Activated T-cell treated with anti-CD3 and anti-CD28 coated beads for 1 hour (primary cell): ENCODE data around the gene BTBD2.
"Not testable (repeated sequence)": the region's sequence is repeated elsewhere in the genome, so short reads cannot be mapped to it uniquely, and the experiment has no call there.

Experiments
- DNase-seq: peaks from one replicate; pipeline ENCODE4 v3.0.0-alpha.2; 2020; ENCODE audit warnings: low read depth

BTBD2 gene

DNA sequence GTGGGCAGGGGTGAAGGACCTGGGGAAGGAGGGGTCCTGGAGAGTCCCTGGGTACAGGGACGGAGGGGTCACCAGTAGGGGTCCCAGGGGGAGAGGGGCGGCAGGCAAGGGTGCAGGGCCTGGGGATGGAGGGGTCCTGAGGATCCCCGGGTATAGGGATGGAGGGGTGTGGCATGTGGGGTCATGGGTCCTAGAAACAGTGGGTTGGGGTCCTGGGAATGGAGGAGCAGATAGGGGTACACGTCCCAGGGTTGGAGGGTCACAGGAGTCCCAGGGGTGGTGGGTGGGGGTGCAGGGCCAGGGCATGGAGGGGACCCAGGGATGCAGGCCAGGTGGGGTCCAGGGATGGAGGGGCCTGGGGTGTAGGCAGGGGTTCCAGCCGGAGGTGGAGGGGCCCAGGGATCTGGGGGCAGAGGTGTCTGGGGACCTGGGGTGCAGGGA lies 1.4 kb downstream of the BTBD2 start:
- DNase-seq = no peak

DNA sequence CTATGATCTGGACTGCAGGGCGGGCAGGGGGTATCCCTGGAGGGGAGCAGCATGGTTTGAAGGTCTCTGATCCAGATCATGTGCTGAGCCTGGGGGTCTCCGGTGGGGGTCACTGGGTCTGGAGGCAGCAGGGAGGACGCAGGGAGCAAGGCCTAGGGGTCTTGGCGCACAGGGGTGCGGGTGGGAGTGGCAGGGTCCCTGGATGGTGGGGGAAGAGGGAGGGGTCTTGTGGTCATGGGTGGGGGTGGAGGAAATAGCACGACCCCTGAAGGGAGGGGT lies 1.9 kb downstream of the BTBD2 start:
- no peak for DNase-seq

DNA sequence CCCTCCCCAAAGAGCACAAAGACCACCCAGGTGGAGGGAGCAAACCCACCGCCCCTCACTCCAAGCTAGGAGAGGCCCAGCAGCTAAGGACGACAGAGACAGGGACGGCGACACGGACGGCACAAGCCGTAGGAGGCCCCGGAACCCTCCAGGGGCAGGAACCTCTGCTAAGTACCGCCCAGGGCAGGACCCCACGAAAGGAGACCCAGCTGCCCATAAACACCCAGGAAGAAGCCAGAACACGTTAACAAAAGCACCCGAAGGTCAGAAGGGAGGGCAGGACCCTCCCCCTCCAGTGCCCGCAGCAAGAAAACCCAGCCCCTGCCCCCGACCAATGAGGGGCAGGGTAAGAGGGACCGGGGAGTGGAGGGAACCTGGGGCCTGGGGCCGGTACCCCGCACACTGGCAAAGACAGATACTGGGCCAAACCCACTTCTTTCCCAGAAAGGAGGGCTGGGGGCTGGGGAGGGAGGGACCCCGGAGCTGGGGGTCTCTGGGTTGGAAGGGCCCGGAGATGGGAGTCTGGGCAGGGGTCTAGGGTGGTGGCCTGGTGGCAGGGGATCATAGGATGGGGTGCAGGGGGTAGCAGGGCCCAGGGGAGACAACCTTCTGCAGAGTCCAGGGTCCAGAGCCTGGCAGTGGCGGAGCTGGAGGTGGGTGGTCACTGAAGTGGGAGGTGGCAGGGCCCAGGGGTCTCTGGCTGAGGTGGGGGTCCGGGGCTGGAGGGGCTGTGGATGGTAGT lies 2.4 kb downstream of the BTBD2 start:
- no peak for DNase-seq

DNA sequence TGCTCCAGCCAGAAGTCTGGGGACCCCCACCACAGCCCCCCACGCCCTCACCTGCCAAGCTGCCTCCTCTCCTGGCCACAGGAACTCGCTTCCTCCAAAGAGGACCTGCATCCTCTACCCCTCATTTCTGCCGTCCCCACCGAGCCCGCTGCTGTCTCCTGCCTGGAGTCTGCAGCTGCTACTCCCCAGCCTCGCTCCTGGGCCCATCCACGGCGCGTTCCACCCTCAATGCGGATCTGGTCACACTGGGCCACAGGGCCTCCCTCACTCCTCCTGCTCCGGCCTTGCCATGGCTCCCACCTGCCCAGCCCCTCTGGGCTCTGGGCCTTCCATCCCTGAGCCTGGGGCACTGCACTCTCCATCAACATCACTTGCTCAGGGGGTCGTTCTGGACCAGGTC lies 4.3 kb downstream of the BTBD2 start:
- no peak for DNase-seq

- DNase-seq = no peak
Observed at GRCh38 chr19:2010135-2010668, 5.3 kb downstream of the BTBD2 start.

DNA sequence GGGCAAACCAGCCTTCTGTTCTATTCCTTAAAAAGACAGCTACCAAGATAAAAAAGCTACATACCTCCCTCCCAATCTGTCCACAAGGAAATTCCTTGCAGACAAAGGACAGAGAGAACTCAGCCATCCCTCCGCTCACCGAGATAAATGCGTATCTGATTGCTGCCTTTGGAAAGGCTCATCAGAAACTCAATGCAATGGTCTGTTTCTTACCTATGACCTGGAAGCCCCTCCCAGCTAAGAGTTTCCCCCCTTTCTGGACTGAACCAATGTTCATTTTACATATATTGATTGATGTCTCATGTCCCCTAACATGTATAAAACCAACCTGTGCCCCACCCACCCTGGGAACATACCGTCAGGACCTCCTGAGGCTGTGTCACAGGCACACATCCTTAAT lies 11.6 kb downstream of the BTBD2 start:
- DNase-seq = no peak

GRCh38 chr19:1999856-2000515 lies 15.5 kb downstream of the BTBD2 start:
- DNase-seq = no peak

- no peak for DNase-seq
Observed at GRCh38 chr19:1998712-1999708, 16.5 kb downstream of the BTBD2 start.

DNA sequence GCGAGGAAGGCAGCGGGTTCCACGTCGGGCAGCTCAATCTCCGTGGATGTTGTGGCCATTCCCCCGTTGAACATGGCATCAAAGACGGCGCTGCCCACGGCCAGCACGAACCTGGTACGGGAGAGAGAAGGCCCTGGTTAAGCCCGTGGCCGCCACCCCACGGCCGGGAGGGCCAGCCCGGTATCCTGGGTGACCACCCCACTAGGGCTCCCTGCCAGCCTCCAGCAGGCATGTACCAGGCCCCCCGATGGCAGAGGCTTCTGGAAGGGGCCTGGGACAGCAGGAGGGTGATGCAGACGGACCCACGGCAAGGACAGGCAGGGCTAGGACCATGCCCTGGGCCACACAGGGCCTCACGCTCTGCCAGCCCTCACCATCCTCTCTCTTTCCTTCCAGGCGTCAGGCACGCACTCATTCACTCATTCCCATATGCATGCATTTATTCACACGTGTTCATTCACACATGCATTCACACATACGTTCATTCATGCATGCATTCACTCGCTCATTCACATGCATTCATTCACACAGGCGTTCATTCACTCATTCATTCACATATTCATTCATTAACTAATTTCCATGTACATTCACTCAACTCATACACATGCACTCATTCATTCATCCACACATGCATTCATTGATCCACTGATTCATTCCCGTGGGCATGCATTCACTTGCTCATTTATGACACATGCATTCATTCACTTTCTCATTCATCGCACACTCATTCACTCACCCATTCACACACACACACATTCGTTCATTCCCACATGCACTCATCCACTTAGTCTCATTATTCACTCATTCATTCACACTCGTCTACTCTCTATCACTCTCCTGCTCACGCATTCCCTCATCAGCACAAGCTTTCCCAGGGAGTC lies 17.9 kb downstream of the BTBD2 start:
- DNase-seq = no peak

GRCh38 chr19:1992759-1993260 lies 22.7 kb downstream of the BTBD2 start:
- no peak for DNase-seq

DNA sequence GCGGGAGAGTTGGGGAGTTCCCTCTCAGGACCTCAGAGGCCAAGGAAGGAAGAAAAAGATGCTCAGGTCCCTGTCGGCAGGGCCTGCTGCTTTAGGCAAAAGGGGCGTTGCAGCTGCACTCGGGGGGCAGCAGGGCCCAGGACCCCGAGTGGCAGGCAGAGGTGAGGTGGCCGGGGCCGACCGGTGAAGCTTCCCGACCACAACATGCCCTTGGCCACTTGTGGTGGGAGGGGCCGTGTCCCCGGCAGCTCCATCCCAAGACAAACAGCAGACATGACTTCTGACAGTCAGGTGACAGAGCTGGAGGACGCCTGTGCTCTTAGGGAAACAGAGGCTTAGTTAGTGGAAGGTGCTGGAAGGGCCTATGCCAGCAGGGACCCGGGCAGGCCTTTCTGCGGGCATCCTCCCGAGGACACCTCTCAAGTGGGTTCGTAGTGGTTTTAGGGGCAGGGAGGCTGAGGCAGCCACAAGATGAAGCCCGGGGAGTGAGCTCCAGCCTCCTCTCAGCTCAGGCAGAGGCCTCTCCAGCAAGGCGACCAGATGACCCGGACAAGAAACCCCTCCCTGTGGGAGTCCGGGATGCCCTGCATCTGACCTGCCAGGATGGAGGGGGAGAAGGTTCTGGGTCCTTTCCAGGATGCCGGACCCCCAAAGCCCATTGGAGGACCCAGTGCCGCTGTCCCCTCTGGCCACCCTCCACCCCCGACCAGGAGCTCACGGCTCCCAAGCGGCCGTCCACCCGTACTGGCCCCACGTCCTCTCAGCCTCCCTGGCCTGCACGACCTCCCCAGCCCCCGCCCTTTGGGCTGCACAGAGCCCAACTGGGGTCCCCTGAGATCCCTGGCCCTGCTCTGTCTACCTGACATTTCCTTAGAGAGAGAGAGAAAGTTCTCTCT lies 24.2 kb downstream of the BTBD2 start:
- no peak for DNase-seq

GRCh38 chr19:1990230-1991017 lies 25.1 kb downstream of the BTBD2 start:
- DNase-seq = no peak

GRCh38 chr19:1989513-1990229 lies 25.8 kb downstream of the BTBD2 start:
- no peak for DNase-seq

DNA sequence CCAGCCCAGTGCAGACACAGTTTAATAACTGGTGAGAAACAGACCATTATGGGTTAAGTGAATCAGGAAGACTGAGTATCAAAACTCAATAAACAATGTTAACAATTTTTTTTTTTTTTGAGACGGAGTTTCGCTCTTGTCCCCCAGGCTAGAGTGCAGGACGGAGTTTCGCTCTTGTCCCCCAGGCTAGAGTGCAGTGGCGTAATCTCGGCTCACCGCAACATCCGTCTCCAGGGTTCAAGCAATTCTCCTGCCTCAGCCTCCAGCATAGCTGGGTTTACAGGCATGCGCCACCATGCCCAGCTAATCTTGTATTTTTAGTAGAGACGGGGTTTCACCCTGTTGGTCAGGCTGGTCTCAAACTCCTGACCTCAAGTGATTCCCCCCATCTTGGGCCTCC lies 27.1 kb downstream of the BTBD2 start:
- DNase-seq = not testable (repeated sequence)

GRCh38 chr19:1987197-1988187 lies 28.0 kb downstream of the BTBD2 start:
- no peak for DNase-seq

DNA sequence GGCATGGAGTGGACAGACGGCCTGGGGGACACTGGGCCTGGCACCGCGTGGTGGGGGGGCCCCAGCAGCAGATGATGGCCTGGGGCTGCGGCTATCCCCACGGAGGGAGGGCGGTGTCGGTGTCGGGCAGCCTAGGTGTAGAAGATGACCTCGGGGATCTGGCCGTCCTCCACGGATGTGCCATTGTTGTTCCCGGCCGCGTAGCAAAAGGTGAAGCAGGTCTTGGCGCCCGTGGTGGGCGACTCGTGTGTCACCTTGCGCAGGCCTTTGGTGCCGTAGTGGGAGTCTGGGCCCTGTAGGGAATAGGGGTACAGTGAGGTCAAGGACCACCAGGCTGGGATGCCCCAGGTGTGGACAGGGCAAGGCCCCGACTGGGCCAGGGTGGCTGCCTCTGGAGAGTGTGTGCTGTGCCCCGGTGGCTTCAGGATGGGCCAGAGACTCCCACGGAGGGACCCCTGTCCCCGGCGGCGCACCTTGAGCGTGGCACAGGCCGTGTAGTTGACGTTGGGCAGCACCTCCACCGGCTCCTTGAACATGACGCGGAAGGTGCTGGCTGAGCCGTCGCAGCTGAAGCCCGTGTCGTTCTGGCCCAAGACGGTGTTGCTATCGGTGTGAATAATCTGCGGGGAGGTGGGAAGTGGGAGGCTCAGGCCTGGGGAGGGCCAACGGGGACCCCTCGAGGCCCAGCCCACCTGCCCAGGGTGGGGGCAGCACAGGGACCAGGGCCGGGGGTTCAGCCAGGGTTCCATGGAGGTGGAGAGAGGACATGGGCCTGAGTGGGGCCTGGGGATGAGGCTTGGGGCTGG lies 29.0 kb downstream of the BTBD2 start:
- DNase-seq = no peak
